ENCODE results near the gene B3GNT4.

DNA sequence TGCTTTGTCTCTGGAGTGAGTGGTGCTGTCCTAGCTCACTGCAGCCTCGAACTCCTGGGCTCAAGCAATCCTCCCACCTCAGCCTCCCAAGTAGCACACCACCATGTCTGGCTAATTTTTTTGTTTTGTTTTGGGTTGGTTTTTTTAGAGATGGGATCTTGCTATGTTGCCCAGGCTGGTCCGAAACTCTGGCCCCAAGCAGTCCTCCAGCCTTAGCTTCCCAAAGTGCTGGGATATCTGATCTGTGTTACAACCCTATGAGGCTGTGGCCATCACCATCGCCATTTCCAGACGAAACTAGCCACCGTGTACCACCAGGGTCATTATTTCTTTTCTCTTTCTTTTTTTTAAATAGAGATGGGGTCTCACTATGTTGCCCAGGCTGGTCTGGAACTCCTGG, 32.1 kb upstream of the B3GNT4 start:
- TF ChIP-seq POLR2AphosphoS5 (IDR thresholded peaks at IDR 0.05; ENCODE audit: low read depth) (no peak), GABPA (IDR thresholded peaks at IDR 0.05; ENCODE audit: low read depth) (no peak)
- TF ChIP-seq, protein P1, sequence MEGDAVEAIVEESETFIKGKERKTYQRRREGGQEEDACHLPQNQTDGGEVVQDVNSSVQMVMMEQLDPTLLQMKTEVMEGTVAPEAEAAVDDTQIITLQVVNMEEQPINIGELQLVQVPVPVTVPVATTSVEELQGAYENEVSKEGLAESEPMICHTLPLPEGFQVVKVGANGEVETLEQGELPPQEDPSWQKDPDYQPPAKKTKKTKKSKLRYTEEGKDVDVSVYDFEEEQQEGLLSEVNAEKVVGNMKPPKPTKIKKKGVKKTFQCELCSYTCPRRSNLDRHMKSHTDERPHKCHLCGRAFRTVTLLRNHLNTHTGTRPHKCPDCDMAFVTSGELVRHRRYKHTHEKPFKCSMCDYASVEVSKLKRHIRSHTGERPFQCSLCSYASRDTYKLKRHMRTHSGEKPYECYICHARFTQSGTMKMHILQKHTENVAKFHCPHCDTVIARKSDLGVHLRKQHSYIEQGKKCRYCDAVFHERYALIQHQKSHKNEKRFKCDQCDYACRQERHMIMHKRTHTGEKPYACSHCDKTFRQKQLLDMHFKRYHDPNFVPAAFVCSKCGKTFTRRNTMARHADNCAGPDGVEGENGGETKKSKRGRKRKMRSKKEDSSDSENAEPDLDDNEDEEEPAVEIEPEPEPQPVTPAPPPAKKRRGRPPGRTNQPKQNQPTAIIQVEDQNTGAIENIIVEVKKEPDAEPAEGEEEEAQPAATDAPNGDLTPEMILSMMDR (IDR thresholded peaks at IDR 0.05; ENCODE audit: insufficient read depth, low read length): no peak
- TF ChIP-seq, protein P2, sequence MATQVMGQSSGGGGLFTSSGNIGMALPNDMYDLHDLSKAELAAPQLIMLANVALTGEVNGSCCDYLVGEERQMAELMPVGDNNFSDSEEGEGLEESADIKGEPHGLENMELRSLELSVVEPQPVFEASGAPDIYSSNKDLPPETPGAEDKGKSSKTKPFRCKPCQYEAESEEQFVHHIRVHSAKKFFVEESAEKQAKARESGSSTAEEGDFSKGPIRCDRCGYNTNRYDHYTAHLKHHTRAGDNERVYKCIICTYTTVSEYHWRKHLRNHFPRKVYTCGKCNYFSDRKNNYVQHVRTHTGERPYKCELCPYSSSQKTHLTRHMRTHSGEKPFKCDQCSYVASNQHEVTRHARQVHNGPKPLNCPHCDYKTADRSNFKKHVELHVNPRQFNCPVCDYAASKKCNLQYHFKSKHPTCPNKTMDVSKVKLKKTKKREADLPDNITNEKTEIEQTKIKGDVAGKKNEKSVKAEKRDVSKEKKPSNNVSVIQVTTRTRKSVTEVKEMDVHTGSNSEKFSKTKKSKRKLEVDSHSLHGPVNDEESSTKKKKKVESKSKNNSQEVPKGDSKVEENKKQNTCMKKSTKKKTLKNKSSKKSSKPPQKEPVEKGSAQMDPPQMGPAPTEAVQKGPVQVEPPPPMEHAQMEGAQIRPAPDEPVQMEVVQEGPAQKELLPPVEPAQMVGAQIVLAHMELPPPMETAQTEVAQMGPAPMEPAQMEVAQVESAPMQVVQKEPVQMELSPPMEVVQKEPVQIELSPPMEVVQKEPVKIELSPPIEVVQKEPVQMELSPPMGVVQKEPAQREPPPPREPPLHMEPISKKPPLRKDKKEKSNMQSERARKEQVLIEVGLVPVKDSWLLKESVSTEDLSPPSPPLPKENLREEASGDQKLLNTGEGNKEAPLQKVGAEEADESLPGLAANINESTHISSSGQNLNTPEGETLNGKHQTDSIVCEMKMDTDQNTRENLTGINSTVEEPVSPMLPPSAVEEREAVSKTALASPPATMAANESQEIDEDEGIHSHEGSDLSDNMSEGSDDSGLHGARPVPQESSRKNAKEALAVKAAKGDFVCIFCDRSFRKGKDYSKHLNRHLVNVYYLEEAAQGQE (IDR thresholded peaks at IDR 0.05; ENCODE audit: insufficient replicate concordance, low read depth): no peak
